HG02943 (cell line): Measurements from ENCODE around the gene NCEH1.
"Not testable (repeated sequence)": the region's sequence is repeated elsewhere in the genome, so short reads cannot be mapped to it uniquely, and the experiment has no call there.

Experiments used
- ATAC-seq: cut with Tn5 transposase; IDR thresholded peaks from one replicate; pipeline ENCODE4 v1.9.1; 2021; ENCODE audit warnings: mild to moderate bottlenecking, low read depth, moderate library complexity; ENCODE audit not compliant: unreplicated experiment

NCEH1 gene

GRCh38 chr3:172710664-172711453 lies at the start of gene NCEH1:
NCEH1 (minus strand) TSS chr3:172711067; CDS start chr3:172710984, 83 bp downstream.
- peak; percentile 100 for ATAC-seq

GRCh38 chr3:172760416-172760815 lies 49.5 kb upstream of the NCEH1 start:
- ATAC-seq, result not testable (repeated sequence)

- ATAC-seq, result no peak
Measured at GRCh38 chr3:172753125-172753524, 42.3 kb upstream of the NCEH1 start.

GRCh38 chr3:172752651-172753050 lies 41.8 kb upstream of the NCEH1 start:
- no peak for ATAC-seq

GRCh38 chr3:172751175-172751704 lies 40.4 kb upstream of the NCEH1 start:
- ATAC-seq, result peak; percentile 10

- ATAC-seq, result peak; percentile 98
Measured at GRCh38 chr3:172750368-172751174, 39.7 kb upstream of the NCEH1 start, which contains the start of gene ECT2. ECT2 (plus strand) TSS chr3:172750726; CDS start chr3:172754531, 3,805 bp downstream.

- peak; percentile 2 for ATAC-seq
Measured at GRCh38 chr3:172750069-172750367, 39.2 kb upstream of the NCEH1 start.

- ATAC-seq, result no peak
Measured at GRCh38 chr3:172749230-172749965, 38.5 kb upstream of the NCEH1 start.

- no peak for ATAC-seq
Measured at GRCh38 chr3:172746475-172746874, 35.6 kb upstream of the NCEH1 start.

- no peak for ATAC-seq
Measured at GRCh38 chr3:172739462-172739861, 28.6 kb upstream of the NCEH1 start.

- ATAC-seq, result no peak
Measured at GRCh38 chr3:172735014-172735413, 24.1 kb upstream of the NCEH1 start.

GRCh38 chr3:172726380-172726779 lies 15.5 kb upstream of the NCEH1 start:
- ATAC-seq, result no peak

GRCh38 chr3:172722536-172723040 lies 11.7 kb upstream of the NCEH1 start:
- not testable (repeated sequence) for ATAC-seq

- ATAC-seq, result no peak
Measured at GRCh38 chr3:172717493-172718088, 6.7 kb upstream of the NCEH1 start.

GRCh38 chr3:172716476-172716875 lies 5.6 kb upstream of the NCEH1 start:
- ATAC-seq, result no peak

- ATAC-seq, result no peak
Measured at GRCh38 chr3:172713316-172713715, 2.4 kb upstream of the NCEH1 start.

GRCh38 chr3:172711454-172711795 lies 558 bp upstream of the NCEH1 start:
- peak; percentile 6 for ATAC-seq

GRCh38 chr3:172709774-172710663 lies 848 bp downstream of the NCEH1 start:
- peak; percentile 8 for ATAC-seq
